ENCODE results near the gene BLOC1S3.

BLOC1S3 gene

GRCh38 chr19:45189971-45190370, 11.4 kb downstream of the BLOC1S3 start:
- no peak overlapping the region for H3K4me3 ChIP-seq (ENCODE audit: low read depth, low read length)
- no peaks in the 10 kb centered on the region for H3K9me3 ChIP-seq

GRCh38 chr19:45191375-45191774, 12.8 kb downstream of the BLOC1S3 start:
- H3K9me3 ChIP-seq, result no peaks in the 10 kb centered on the region
- H3K36me3 ChIP-seq, result no peaks in the 10 kb centered on the region
- no peak for DNase-seq
- TF ChIP-seq, protein P1, sequence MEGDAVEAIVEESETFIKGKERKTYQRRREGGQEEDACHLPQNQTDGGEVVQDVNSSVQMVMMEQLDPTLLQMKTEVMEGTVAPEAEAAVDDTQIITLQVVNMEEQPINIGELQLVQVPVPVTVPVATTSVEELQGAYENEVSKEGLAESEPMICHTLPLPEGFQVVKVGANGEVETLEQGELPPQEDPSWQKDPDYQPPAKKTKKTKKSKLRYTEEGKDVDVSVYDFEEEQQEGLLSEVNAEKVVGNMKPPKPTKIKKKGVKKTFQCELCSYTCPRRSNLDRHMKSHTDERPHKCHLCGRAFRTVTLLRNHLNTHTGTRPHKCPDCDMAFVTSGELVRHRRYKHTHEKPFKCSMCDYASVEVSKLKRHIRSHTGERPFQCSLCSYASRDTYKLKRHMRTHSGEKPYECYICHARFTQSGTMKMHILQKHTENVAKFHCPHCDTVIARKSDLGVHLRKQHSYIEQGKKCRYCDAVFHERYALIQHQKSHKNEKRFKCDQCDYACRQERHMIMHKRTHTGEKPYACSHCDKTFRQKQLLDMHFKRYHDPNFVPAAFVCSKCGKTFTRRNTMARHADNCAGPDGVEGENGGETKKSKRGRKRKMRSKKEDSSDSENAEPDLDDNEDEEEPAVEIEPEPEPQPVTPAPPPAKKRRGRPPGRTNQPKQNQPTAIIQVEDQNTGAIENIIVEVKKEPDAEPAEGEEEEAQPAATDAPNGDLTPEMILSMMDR (IDR thresholded peaks at IDR 0.05; ENCODE audit: low read depth, low read length), result no peak
- no peak overlapping the region for H3K4me3 ChIP-seq (ENCODE audit: low read depth, low read length)
- H3K4me1 ChIP-seq, result no peaks in the 10 kb centered on the region
- H3K27me3 ChIP-seq, result peaks cover 2% of the 10 kb centered on the region; the same call in 1 of the 2 replicates

More at GRCh38 chr19:45189971-45190370, 11.4 kb downstream of the BLOC1S3 start:
- Histone ChIP-seq H3K27me3 (no peaks in the 10 kb centered on the region), H3K36me3 (no peaks in the 10 kb centered on the region), H3K4me1 (no peaks in the 10 kb centered on the region)
- TF ChIP-seq, protein P1 (IDR thresholded peaks at IDR 0.05; ENCODE audit: low read depth, low read length), result no peak
- no peak for DNase-seq

GRCh38 chr19:45195764-45196163, 17.2 kb downstream of the BLOC1S3 start:
- no peaks in the 10 kb centered on the region for H3K9me3 ChIP-seq
- H3K4me1 ChIP-seq, result no peaks in the 10 kb centered on the region
- TF ChIP-seq, protein P1 (IDR thresholded peaks at IDR 0.05; ENCODE audit: low read depth, low read length), result no peak
- no peak for DNase-seq
- H3K36me3 ChIP-seq, result no peaks in the 10 kb centered on the region
- no peak overlapping the region for H3K4me3 ChIP-seq (ENCODE audit: low read depth, low read length)
- peaks cover 28% of the 10 kb centered on the region for H3K27me3 ChIP-seq

- no peaks in the 10 kb centered on the region for H3K9me3 ChIP-seq
- H3K4me3 ChIP-seq (ENCODE audit: low read depth, low read length), result no peak overlapping the region
- H3K27me3 ChIP-seq, result peaks cover 28% of the 10 kb centered on the region
- peak; percentile 51 for DNase-seq
- TF ChIP-seq, protein P1 (IDR thresholded peaks at IDR 0.05; ENCODE audit: low read depth, low read length), result peak; percentile 49
- H3K4me1 ChIP-seq, result no peaks in the 10 kb centered on the region
- no peaks in the 10 kb centered on the region for H3K36me3 ChIP-seq
These were observed 22.0 kb downstream of the BLOC1S3 start for GRCh38 chr19:45200568-45200967.

DNA sequence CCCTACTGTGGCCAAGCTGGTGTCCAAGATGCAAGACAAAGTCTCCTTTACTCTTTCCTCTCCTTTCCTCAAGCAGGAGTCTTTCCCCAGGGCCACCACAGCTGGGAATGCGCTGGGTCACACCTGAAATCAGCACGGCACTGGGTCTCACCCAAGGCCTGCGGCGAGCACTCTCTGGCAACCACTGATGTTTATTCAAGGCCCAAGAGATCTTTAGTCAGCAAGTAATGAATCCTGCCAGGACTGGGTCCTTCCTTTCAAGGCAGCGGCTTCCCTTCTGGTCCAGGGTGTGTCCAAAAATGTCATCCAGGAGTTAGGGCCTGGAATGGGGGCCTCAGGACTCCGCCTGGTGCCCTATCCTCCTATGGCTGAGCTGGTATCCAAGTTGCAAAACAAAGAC, 24.1 kb downstream of the BLOC1S3 start:
- Histone ChIP-seq H3K4me3 (ENCODE audit: low read depth, low read length) (no peak overlapping the region), H3K36me3 (no peaks in the 10 kb centered on the region), H3K27me3 (peaks cover 19% of the 10 kb centered on the region), H3K4me1 (no peaks in the 10 kb centered on the region), H3K9me3 (no peaks in the 10 kb centered on the region)
- DNase-seq, result no peak
- TF ChIP-seq, protein P1 (IDR thresholded peaks at IDR 0.05; ENCODE audit: low read depth, low read length), result no peak

DNA sequence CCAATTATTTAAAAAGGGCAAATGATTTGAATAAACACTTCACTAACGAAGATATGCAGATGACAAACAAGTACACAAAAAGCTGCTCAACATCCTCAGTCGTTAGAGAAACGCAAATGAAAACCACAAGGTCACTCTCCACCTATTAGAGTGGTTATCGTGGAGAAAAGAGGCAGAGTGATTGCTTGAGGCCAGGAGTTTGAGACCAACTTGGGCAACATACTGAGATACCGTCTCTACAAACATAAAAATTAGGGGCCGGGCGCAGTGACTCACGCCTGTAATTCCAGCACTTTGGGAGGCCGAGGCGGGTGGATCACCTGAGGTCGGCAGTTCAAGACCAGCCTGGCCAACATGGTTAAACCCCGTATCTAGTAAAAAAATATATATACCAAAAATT, 27.2 kb downstream of the BLOC1S3 start:
- Histone ChIP-seq H3K9me3 (no peaks in the 10 kb centered on the region), H3K4me3 (ENCODE audit: low read depth, low read length) (no peak overlapping the region), H3K36me3 (no peaks in the 10 kb centered on the region), H3K4me1 (no peaks in the 10 kb centered on the region), H3K27me3 (no peaks in the 10 kb centered on the region; the same call in 1 of the 2 replicates)
- TF ChIP-seq, protein P1 (IDR thresholded peaks at IDR 0.05; ENCODE audit: low read depth, low read length), result no peak
- DNase-seq, result no peak

Data from BE2C (cell line).